ENCODE results near the gene PPP1R14C.

The PPP1R14C gene

DNA sequence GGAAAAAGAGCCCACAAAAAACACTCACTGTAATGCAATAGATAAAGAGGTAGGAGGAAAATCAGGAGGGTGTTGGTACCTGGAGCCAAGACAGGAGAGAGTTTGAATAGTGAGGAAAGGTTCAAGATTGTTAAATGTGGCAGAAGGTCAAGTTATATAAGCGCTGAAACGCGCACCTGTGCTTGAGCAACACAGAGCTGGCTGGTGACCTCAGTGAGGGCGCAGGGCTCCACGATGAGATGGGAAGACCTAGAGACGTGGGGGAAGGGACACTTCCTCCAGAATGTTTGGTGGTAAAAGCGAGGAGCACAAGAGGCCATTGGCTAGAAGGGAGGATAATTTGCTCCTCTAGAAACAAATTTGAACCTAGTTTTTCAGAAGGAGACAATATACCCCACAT lies 4.2 kb upstream of the PPP1R14C start:
- no peak for DNase-seq (ENCODE audit: low read depth)

DNA sequence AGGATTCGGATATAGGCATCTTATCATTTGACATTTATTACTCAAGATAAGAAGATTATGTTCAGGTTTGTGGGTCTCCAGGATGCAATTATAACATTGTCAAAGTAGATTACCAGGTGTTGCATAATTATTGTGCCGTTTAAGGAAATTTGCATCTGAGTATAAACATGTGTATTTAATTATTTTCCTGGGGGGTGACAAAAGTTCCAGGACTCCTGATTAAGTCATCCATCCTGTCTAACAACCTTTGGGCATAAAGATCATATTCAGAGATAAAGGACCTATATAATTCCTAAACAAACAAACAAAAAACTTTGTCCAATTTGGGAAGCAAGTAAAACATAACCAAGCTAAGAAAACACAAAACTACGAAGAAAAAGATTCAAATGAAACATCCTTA lies 3.3 kb upstream of the PPP1R14C start:
- no peak for DNase-seq (ENCODE audit: low read depth)

DNA sequence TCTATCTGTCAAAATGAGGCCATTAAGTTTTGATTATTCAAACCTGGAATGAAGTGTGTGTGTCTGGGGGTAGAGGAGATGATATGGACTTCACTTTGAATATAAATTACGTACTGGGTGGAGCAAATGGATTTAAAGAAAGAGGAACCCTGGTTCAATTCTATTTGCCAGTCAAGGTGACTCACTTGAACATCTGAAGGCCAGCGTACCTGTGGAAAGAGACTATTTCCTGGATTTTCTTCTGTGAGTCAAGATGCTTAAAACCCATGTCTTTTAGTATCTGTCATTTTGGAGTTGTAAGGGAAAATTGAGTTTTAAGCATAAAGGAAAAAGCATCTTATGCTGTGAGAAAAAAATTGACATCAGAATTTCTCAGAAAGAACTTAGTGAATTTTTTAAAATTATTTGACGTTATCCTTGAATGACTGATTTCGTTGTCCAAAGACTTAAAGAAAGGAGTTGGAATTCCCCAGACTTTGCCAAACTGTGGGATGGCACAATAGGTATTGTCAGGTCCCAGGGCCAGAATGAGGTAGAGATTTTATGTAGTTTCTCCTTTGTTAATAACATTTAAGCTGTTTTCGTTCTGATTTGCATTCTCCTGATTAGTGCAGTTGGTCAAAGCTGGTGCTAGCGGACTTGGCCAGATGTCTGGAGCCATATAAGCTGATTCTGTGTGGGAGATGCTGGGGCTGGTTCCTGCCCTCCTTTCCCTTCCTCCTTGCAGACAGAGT lies 2.4 kb upstream of the PPP1R14C start:
- DNase-seq (ENCODE audit: low read depth), result no peak

DNA sequence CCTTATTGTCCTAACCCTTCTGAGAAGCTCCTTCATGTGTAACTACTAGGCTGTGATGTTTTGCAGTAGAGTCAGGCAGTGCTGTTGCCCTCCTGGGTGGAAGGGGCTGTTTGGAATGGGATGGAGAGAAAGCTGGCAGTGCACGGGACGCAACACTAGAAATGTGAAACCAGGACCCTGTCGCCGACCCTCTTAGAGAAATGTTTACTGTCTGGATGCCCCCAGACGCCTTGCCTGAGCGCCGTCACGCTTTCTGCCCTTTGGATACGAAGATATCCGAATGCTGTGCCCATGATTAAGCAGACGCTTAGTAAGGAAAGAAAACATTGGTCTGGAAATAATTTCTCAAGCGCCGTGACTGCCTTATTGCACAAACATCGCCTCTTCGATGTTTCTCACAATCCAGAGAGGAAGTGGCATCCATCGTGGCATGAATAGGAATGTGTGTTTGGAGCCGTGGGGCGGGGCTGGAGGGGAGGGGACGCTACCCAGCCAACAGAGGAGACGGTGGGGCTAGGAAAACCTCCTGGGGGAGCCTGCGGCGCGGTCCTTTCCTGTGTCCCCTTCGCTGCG lies 661 bp upstream of the PPP1R14C start:
- DNase-seq (ENCODE audit: low read depth), result no peak

DNA sequence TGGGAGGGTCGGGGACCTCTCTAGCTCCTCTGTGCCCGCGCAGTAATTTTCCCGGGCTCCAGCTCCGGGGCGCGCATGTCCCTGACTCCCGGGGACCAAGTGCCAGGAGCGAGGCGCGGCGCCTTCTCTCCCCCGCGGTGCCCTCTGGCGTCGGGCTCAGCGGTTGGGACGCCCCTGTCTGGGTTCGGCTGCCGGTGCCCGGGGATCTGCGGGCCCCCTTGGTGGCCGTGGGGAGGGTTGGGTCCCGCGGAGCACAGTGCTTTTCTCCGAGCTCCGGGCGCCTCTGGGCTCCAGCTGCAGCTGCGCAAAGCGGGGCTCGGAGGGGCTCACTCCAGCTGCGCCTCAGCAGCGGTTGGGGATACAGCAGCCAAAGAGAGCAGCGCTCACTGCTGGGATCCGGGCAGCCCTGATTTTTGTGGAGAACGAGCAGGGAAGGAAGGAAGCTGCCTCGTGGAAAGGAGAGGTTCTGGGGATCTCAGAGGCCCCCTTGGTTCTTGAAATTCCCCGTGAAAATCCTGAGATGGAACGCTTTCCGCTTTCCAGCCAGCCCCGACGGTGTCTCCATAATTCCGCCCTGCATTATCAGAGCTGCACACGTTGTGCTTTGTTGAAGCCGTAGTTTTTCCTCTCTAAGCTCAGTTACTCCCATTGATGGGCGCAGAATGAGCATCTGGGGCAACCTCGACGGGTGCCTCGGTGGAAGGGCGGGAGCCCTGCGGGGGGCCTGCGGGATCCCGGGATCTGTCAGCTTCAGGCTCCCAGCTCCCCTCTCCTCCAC lies 861 bp downstream of the PPP1R14C start:
- no peak for DNase-seq (ENCODE audit: low read depth)

DNA sequence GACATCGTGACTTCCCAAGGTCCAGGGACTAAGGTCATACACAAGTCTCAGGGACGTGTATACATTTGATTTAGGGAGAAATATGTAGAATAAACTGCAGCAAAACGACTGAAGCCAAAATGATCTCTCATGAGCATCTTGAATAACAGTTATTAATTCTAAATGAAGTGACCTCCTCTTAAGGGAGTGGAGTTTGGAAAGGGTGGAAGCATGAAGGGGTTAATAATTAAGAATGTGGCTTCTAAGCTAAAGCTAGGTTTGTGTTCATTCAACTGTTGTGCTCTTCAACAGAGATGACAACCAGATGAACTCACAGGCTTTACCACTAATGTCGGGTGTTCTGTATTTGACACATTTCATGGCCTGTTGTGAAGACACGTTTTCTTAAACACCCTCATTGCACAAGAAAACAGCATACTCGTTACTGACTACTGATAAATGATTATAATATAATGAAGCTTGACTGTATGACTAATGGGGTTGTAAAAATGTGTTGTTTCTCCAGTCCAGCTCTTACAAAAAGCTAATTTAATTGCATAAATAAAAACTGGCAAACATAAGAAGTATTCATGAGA lies 1.5 kb downstream of the PPP1R14C start:
- no peak for DNase-seq (ENCODE audit: low read depth)

DNA sequence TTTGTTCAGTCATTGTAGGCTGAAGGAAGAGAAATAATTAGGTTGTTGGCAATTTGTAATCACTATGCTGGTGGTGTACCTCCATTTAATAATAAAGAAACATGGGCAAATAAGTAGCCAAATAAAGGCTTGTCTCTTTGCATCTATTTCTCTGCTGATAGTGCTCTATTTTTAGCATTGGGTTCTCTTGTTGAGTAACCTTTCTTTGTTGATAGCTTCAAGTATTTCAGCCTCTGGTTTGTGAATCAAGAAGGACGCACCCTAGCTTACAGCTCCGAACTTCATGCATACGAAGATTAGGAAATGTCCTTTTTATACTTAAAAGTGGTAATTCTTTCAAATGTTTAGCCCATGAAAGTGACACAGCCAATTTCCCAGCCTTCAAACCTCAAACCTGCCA lies 2.6 kb downstream of the PPP1R14C start:
- no peak for DNase-seq (ENCODE audit: low read depth)

DNA sequence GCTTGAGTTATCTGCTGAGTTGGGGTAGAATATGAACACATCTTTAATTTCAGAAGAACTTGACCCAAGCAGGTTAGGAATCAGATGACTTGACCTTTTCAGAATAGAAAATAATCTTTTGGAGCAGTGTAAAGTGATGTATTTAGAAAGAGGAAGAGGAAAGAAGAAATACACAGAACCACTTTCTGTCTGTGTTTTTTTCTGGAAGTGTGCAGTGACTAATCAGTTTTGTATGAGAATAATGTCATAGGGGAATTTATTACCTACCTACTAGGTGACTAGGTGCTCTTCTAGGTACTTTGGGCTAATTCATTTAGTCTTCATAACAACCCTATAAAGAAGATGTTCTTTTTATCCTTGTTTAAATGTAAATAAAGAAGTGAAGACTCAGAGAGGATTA lies 3.0 kb downstream of the PPP1R14C start:
- DNase-seq (ENCODE audit: low read depth), result no peak

DNA sequence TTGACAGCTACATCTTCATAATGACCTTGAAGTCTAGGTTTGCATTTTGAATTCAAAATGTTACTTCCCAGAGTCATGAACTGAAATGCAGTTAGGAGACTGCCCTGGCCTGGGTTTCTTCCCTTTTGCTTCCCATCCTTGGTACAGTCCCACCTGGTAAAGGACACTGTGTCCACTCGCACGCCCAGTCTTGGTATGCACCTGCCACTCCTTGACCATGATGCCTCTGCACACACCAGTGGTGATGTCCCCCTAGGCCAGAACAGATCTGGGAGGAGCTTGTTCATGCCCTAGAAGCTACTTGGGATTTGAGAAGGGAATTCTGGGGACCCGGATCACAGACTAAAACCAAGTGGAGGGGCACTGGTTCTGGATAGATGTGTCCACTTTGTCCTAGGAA lies 3.6 kb downstream of the PPP1R14C start:
- no peak for DNase-seq (ENCODE audit: low read depth)

DNA sequence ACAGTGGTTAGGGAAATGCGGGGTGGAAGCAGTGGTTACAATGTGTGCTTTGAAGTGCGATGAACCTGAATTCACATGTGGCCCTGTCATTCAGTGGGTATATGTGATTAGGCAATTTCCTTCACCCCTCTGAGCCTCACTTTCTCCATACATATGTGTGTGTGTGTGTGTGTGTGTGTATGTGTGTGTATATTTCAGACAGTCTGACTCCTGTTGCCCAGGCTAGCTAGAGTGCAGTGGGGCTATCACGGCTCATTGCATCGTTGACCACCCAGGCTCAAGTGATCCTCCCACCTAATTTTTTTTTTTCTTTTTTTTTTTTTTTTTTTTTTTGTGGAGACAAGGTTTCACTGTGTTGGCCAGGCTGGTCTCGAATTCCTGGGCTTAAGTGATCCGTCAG lies 6.3 kb downstream of the PPP1R14C start:
- DNase-seq (ENCODE audit: low read depth), result no peak

DNA sequence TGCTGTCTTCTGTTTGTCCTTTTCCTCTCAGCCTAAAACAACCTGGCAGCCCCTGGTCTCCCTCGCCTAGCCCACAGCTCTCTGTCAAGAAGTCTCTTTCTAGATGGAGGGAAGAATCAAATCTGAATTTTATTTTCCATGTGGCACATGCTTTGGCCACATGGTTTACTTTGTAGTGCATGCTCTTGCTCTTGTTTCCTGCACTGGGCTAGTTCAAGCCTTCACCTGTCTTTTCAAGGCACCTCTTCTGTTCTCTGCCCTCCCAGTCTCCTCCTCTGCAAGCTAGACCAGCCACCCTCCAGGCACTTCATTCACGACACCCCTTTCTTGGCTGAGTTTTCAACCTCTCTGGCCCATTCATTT lies 7.6 kb downstream of the PPP1R14C start:
- DNase-seq (ENCODE audit: low read depth), result no peak

DNA sequence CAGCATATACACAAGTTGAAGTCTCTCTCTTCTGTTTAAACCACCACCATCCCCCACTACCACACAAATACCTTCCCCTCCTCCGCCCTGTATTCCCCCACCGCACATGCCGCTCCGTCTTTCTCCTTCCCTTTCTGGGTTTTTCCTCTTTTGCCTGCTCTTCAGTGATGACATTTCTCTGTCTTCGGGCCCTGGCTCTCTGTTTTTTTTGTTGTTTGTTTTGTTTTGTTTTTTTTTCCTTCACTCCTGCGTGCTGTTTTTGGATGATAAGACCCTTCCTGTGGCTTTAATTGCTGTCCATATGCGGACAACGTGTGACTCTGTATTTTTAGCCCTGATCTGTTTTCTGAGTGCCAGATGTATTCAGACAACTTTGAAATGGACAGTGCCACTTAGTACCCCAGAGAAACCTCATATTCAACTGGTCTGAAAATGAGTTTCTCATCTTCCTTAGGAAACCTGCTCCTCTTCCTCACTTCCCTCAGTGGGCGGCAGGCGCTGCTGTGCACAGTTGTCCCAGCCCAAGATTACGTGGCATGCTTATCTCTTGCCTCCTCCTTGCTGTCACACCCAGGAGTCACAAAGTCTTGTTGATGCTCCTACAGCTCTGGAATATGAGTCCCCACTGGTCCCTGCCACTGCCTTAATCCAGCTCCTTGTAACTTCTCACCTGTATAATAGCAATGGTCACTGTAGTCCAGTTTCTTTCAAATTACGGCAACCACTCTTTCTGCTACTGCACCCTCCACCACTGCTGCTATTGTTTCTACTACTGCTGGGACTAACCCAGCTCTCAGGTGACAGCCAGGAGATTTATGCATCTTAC lies 8.2 kb downstream of the PPP1R14C start:
- DNase-seq (ENCODE audit: low read depth), result no peak

DNA sequence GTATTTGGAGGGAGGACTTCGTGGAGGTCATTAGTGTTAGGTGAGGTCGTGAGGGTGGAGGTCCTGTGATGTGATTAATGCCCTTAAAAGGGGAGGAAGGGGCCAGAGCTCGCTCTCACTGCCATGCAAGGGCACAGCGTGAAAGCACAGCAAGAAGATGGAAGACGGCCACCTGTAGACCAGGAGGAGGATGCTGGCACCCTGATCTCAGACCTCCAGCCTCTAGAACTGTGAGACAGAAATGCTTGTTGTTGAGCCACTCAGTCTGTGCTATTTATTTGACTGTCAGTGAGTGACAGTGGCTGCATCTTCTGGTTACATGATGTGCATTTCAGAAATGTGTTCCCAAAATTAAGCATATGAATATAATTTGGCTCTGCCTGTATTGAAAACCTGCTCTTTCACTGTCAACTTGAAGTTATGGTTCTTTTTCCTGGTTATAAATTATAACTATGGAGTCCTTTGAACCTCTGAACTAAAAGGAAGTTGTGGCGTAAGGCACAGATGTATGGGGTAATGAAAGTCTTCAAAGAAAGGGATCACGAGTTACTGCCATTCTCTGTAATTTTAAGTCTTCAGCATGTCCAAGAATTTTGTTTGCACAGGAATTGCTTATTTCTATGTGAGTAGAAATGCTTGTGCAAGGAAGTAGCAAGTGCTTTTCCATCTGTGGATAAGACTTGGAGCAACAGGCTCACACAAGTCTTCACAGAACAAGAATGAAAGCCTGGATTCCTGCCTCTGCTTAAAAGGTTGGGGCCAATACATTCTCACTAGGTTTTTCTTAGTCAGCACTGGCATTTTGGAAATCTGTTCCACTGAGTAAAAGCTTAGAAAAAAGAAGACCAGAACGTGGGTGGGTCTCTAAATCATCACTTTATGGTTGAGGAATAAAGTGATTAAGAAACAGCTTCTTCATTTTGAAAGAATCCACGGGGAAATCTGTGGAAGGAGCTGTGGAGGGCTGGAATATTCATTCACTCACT lies 10.3 kb downstream of the PPP1R14C start:
- DNase-seq (ENCODE audit: low read depth), result no peak

DNA sequence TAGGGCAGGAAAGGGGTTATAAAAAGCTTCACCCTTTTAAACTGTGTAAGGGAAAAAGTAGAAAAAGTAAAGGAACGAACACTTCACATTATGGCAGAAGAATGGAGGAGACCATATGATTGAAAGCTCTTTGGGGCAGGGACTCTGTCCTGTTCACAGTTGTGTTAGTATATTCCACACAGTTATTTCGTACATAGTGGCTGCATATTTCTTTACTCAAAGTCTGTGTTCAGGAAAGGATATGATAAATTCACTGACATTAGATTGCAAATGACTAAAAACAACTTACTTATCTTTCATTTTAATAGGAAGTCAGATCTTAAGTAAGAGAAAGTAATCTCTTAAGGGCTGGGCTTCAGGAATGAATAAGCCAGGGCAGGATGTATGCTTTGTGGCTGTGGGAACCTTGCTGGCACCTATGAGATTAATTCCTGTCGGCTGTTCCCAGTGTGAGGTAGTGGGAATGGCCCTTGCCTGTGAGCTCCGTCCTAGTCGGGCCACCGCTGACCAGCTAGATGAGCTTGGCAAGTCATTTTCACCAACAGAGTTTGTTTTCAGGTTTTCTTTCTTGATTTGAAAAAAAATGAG lies 11.2 kb downstream of the PPP1R14C start:
- no peak for DNase-seq (ENCODE audit: low read depth)

DNA sequence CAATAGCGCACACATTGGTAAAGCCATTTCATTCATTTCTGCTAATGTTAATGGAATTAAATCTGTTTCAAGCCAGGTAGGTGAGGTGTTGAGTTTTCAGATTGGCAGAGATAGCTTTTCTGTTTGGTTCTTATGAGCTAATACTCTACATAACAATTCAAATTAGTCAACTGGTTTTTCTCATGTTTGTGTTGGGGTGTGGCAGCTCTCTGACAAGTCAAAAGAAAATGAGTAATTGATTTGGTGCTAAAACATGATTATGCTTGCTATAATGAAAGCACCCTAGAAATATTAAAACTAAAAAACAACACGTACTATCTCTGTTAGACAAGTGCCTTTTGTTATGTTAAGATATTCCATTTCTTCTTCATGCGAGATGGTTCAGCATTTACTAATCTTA lies 13.6 kb downstream of the PPP1R14C start:
- no peak for DNase-seq (ENCODE audit: low read depth)

DNA sequence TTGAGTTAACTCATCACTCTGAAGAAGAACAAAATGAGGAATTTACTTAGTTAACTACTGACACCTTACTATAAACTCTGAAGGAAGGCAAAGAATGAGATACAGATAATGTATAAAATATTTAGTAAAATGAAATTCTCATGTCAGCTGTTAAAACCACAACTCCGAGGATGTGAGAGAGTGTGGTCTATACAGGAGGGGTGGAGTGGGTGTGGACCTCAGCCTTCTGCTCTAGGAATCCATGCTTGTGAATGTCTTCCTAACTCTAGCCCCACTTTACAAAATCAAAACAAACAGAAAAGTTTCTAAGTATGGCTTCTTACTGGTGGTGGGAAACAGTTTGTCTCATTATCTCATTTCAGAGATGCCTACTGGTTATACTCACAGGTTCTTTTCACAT lies 14.2 kb downstream of the PPP1R14C start:
- DNase-seq (ENCODE audit: low read depth), result no peak

DNA sequence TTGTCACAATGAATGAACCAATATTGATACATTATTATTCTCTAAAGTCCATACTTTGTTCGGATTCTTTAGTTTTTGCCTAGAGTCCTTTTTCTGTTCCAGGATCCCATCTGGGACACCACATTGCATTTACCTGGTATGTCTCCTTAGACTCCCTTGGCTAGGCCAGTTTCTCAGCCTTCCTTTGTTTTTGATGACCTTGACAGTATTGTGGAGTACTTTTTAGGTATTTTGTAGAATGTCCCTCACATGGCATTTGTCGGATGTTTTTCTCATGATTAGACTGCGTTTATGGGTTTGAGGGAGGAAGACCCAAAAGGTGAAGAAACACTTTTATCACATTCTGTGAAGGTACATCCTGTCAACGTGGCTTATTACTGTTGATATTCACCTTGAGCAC lies 16.9 kb downstream of the PPP1R14C start:
- no peak for DNase-seq (ENCODE audit: low read depth)

DNA sequence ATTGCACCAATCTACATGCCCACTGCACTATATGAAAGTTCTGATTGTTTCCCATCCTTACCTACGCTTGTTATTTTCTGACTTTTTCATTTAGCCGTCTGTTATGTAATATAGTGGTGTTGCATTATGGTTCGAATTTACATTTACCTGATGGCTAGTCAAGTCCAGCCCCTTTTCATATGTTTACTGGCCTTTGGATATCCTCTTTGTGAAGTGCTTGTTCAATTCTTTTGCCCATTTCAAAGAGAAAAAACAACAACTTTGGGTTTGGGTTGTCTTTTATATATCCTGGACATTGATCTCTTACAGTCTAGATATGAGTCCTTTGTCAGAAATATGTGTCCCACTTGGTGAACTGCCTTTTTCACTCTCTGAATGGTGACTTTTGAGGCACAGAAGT lies 21.1 kb downstream of the PPP1R14C start:
- DNase-seq (ENCODE audit: low read depth), result no peak

DNA sequence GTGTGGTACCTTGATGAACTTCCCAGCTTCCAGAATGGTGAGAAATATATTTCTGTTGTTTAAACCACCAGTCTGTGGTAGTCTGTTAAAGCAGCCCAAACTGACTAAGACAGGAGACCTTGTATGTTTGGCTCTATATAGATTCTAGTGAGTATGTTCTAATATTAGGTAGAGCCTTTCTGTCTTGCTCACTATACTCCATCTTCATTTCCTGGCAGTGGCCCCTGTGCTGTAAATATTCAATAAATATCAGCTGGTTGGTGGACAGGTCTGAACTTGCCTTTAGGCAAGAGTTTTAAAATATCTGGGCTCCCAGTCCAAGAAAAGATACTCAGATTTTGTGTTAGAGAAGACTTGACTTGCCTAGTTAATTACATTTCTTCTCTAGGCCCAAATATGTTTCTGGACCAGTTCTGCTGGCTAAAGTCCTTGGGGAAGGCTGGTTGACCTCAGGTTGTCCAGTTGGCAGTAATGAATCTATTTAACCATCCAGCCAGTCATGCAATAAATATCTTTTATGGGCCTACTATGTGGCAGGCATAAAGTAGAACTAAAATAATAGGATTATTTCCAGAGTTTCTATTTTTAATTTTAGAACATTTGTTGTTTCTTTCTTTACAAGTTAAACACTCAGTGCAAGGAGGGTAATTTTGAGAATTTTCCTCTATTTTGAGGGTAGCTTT lies 22.3 kb downstream of the PPP1R14C start:
- no peak for DNase-seq (ENCODE audit: low read depth)

DNA sequence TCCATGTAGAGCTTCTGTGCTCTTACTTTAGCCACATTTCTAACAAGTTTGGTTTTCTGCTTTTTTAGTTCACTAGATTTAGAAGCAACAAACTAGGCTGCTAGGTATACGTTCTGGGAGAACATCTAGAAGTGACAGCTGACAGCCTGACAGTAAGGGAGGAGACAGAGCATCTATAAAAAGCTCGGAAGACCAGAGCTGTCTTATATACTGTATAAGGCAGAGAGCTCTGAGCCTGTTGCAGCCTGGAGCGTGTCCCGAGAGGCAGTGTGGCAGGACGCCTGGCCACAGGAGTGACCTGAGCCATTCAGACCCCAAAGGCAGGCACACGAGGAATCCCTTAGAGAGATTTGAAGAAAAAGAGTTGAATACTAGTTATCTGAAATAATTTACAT lies 24.6 kb downstream of the PPP1R14C start:
- DNase-seq (ENCODE audit: low read depth), result no peak

All from stimulated activated CD8-positive, alpha-beta memory T cell treated with anti-CD3 and anti-CD28 coated beads, Interleukin-12 subunit alpha, Interleukin-12 subunit beta, amount 100 ng/mL, for 1 hour (primary cell).